CD4-positive, alpha-beta T cell treated with Interleukin-12 subunit alpha and Interleukin-12 subunit beta, for 1 hour (primary cell): Measurements from ENCODE around the gene TBXT.

ENCODE experiments used
- DNase-seq: peaks from one replicate; pipeline ENCODE4 v3.0.0-alpha.2; 2020

Gene TBXT

DNA sequence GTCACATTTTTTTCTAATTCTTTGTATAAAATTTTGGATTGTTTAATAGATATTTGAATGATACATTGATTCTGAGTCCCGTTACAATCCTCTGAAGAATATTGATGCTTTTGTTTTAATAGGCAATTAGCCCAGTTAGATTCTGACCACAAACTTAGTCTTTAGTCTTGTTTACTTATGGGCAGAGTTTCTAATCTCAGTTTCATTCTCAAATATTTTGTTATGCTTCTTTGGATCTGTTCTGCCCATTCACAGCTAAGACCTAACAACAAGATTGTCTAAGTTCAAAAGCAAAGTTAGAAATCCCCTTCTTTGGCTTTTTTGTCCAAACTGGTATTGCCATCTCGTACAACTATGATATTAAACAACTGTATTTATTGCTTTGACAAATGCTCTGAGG lies 58.0 kb downstream of the TBXT start:
- DNase-seq: no peak
